Measurements from ENCODE around the gene ANO6. TPM values are rescaled to one million over a fixed set of nuclear protein-coding genes. Genes with fewer than 3 reads are reported as not detected.
A peak's percentile ranks its signal among the peaks of the same experiment; 100 is the strongest.
"Not testable (repeated sequence)": the region's sequence is repeated elsewhere in the genome, so short reads cannot be mapped to it uniquely, and the experiment has no call there.

Gene ANO6
- polyA plus RNA-seq, 4 donors, result 19.9 to 63.3 (median 29.8) TPM

GRCh38 chr12:45256721-45257120, 40.8 kb downstream of the ANO6 start:
- Histone ChIP-seq H3K36me3 (ENCODE audit: control insufficient read depth in 3 of 3, insufficient read depth in 2 of 3, low read depth in 1 of 3, low read length in 3 of 3) (peaks cover 0 to 2% (median 0%) of the 10 kb centered on the region in 3 donors), H3K9me3 (ENCODE audit: control insufficient read depth in 2 of 2, insufficient read depth in 1 of 2, low read depth in 1 of 2, low read length in 1 of 2) (no peaks in the 10 kb centered on the region), H3K4me3 (ENCODE audit: low read depth in 1 of 3, low read length in 3 of 3) (no peak overlapping the region), H3K27ac (ENCODE audit: low read depth in 1 of 3, low read length in 2 of 3) (no peak overlapping the region), H3K27me3 (ENCODE audit: control insufficient read depth in 3 of 3, insufficient read depth in 3 of 3, low read length in 3 of 3) (no peaks in the 10 kb centered on the region), H3K4me1 (ENCODE audit: control insufficient read depth in 3 of 3, insufficient read depth in 2 of 3, low read depth in 1 of 3, low read length in 2 of 3) (peaks cover 0 to 21% (median 13%) of the 10 kb centered on the region in 3 donors)
- no peak for DNase-seq
- FAIRE-seq, result no peak

DNA sequence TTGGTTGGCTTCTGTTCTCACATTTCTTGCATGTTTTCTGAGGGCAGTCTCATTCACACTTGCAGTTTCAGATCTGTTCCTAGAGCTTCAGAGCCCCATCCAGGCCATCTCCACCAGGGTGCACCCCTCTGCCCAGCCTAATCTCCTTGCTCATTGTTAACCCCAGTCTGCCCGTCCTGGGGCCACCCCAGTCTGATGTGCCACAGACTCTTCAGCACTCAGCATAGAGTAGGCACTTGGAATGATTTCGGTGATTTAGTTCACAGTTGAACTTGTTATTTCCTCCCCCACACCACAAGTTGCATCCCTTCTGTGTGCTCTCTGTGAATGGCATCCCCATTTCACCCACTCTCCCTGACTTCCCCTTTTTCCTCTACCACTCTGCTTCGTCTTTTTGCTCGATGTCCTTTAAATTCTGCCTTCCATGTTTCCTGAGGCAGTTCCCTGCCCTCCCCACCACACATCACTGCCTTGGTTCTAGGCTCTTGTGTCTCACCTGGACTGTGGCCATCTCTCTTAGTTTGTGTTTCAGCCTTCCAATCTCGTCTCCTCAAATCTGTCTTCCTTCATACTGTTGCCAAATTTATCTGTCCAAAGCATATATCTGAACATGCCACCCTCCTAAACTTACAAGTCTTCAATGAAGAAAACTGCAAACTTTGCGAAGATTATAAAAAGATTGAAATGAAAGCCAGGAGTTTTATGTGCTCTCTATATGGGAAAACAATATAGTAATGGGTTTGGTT, 41.5 kb downstream of the ANO6 start:
- H3K27me3 ChIP-seq (ENCODE audit: control insufficient read depth in 3 of 3, insufficient read depth in 3 of 3, low read length in 3 of 3), result no peaks in the 10 kb centered on the region
- peaks cover 0 to 21% (median 13%) of the 10 kb centered on the region in 3 donors for H3K4me1 ChIP-seq (ENCODE audit: control insufficient read depth in 3 of 3, insufficient read depth in 2 of 3, low read depth in 1 of 3, low read length in 2 of 3)
- FAIRE-seq (no peak), DNase-seq (no peak)
- no peaks in the 10 kb centered on the region for H3K9me3 ChIP-seq (ENCODE audit: control insufficient read depth in 2 of 2, insufficient read depth in 1 of 2, low read depth in 1 of 2, low read length in 1 of 2)
- H3K4me3 ChIP-seq (ENCODE audit: low read depth in 1 of 3, low read length in 3 of 3), result no peak overlapping the region
- no peak overlapping the region for H3K27ac ChIP-seq (ENCODE audit: low read depth in 1 of 3, low read length in 2 of 3)
- WGBS, 3 donors, result 76 to 94% (median 85%) methylated on average over 6 of the region's 6 CpGs
- peaks cover 0 to 2% (median 0%) of the 10 kb centered on the region in 3 donors for H3K36me3 ChIP-seq (ENCODE audit: control insufficient read depth in 3 of 3, insufficient read depth in 2 of 3, low read depth in 1 of 3, low read length in 3 of 3)

DNA sequence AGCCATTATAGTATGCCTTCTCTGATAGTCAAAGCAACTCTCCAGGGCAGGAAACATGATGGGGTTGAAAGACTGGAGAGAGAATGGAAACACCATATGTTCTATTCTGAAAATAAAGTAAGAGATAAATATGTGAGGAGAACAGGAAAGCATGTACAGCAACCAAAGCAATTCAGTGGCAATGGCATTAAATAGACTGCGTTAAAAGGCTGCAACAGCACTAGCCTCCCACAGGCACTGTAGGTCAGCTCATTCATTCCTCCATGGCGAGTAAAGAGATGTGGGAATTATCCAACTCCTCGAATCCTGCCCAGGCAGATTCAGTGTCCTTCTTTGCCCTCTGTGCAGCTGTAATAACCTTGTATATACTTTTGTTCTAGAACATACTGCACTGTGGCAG, 43.8 kb downstream of the ANO6 start:
- Histone ChIP-seq H3K36me3 (ENCODE audit: control insufficient read depth in 3 of 3, insufficient read depth in 2 of 3, low read depth in 1 of 3, low read length in 3 of 3) (peaks cover 0 to 2% (median 0%) of the 10 kb centered on the region in 3 donors), H3K4me1 (ENCODE audit: control insufficient read depth in 3 of 3, insufficient read depth in 2 of 3, low read depth in 1 of 3, low read length in 2 of 3) (peaks cover 5 to 33% (median 15%) of the 10 kb centered on the region in 3 donors), H3K9me3 (ENCODE audit: control insufficient read depth in 2 of 2, insufficient read depth in 1 of 2, low read depth in 1 of 2, low read length in 1 of 2) (no peaks in the 10 kb centered on the region), H3K27ac (ENCODE audit: low read depth in 1 of 3, low read length in 2 of 3) (peak overlapping the region; percentile 47 to 75 (median 71)), H3K4me3 (ENCODE audit: low read depth in 1 of 3, low read length in 3 of 3) (peak overlapping the region in 1 of 3 donors; percentile 12), H3K27me3 (ENCODE audit: control insufficient read depth in 3 of 3, insufficient read depth in 3 of 3, low read length in 3 of 3) (no peaks in the 10 kb centered on the region)
- FAIRE-seq, result no peak
- no peak for DNase-seq
- 38 to 60% (median 53%) methylated on average over 3 of the region's 3 CpGs for WGBS, 3 donors

DNA sequence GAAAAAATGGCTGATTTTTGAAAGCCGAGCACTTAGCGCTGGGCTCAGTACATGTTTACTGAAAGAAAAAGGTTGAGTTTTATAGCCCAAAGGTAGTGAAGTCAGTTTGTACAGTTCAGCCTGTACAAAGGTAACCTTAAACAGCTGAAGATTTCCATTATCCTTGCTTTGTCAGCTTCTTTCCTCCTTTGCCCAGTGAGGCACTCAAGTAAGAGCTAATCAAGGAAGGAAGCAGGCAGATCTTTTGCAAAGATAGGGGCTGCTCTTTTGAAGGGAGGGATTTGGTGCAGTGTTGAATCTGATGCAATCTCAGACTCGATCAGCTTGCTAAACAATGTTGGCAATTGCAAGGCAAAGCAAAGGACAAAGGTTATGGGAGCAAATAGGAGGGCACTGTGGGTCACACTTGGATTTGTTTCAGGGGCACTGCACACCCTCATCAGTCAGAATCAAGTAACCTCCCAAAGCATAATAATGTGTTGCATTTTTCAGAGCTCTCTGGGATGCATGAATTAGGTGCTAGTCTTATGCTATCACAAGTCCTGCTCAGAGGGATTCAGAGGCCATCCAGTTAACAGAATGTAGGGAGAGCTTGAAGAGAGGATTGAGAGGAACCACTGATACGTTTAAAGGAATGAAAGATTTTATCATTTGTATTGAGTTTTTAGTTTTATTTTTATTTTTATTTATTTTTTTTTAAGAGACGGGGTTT, 44.4 kb downstream of the ANO6 start:
- Histone ChIP-seq H3K27ac (ENCODE audit: low read depth in 1 of 3, low read length in 2 of 3) (peak overlapping the region; percentile 47 to 75 (median 71)), H3K27me3 (ENCODE audit: control insufficient read depth in 3 of 3, insufficient read depth in 3 of 3, low read length in 3 of 3) (no peaks in the 10 kb centered on the region), H3K4me1 (ENCODE audit: control insufficient read depth in 3 of 3, insufficient read depth in 2 of 3, low read depth in 1 of 3, low read length in 2 of 3) (peaks cover 5 to 33% (median 15%) of the 10 kb centered on the region in 3 donors), H3K9me3 (ENCODE audit: control insufficient read depth in 2 of 2, insufficient read depth in 1 of 2, low read depth in 1 of 2, low read length in 1 of 2) (no peaks in the 10 kb centered on the region), H3K36me3 (ENCODE audit: control insufficient read depth in 3 of 3, insufficient read depth in 2 of 3, low read depth in 1 of 3, low read length in 3 of 3) (peaks cover 0 to 2% (median 0%) of the 10 kb centered on the region in 3 donors), H3K4me3 (ENCODE audit: low read depth in 1 of 3, low read length in 3 of 3) (no peak overlapping the region)
- WGBS, 3 donors, result 32 to 60% (median 56%) methylated on average over 5 of the region's 5 CpGs
- DNase-seq, result peak; percentile 79 to 83
- FAIRE-seq, result no peak

DNA sequence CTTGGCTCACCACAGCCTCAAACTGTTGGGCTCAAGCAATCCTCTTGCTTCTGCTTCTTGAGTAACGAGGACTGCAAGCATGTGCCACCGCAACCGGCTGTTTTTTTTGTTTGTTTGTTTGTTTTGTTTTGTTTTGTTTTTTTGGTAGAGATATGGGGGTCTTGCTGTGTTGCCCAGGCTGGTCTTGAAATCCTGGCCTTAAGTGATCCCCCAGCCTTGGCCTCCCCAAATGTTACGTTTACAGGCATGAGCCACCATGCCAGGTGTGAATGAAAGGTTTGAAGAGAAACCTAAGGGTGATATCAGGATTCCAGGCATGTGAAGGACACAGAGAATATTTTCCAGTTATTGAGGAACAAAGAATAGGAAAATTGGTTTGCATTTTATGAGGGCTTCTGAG, 45.0 kb downstream of the ANO6 start:
- no peak overlapping the region for H3K4me3 ChIP-seq (ENCODE audit: low read depth in 1 of 3, low read length in 3 of 3)
- no peaks in the 10 kb centered on the region for H3K9me3 ChIP-seq (ENCODE audit: control insufficient read depth in 2 of 2, insufficient read depth in 1 of 2, low read depth in 1 of 2, low read length in 1 of 2)
- 95 to 97% (median 96%) methylated on average over 4 of the region's 4 CpGs for WGBS, 3 donors
- DNase-seq (no peak), FAIRE-seq (no peak)
- peaks cover 0 to 4% (median 0%) of the 10 kb centered on the region in 3 donors for H3K36me3 ChIP-seq (ENCODE audit: control insufficient read depth in 3 of 3, insufficient read depth in 2 of 3, low read depth in 1 of 3, low read length in 3 of 3)
- no peak overlapping the region for H3K27ac ChIP-seq (ENCODE audit: low read depth in 1 of 3, low read length in 2 of 3)
- H3K4me1 ChIP-seq (ENCODE audit: control insufficient read depth in 3 of 3, insufficient read depth in 2 of 3, low read depth in 1 of 3, low read length in 2 of 3), result peaks cover 5 to 33% (median 15%) of the 10 kb centered on the region in 3 donors
- H3K27me3 ChIP-seq (ENCODE audit: control insufficient read depth in 3 of 3, insufficient read depth in 3 of 3, low read length in 3 of 3), result no peaks in the 10 kb centered on the region

DNA sequence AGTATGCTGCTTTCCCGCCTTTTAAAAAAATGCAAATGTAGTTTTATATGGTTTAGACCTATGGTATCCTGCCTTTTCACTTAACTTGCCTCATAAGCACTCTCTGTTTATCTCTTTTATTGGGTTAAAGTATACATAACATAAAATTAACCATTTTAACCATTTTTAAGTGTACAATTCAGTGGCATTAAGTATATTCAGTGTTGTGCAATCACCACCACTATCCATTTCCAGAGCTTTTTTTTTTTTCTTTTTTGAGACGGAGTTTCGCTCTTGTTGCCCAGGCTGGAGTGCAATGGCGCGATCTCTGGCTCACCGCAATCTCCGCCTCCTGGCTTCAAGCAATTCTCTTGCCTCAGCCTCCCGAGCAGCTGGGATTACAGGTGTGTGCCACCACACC, 46.3 kb downstream of the ANO6 start:
- not testable (repeated sequence) for DNase-seq; FAIRE-seq; H3K27ac ChIP-seq (ENCODE audit: low read depth in 1 of 3, low read length in 2 of 3); H3K9me3 ChIP-seq (ENCODE audit: control insufficient read depth in 2 of 2, insufficient read depth in 1 of 2, low read depth in 1 of 2, low read length in 1 of 2); H3K4me3 ChIP-seq (ENCODE audit: low read depth in 1 of 3, low read length in 3 of 3); H3K27me3 ChIP-seq (ENCODE audit: control insufficient read depth in 3 of 3, insufficient read depth in 3 of 3, low read length in 3 of 3); H3K36me3 ChIP-seq (ENCODE audit: control insufficient read depth in 3 of 3, insufficient read depth in 2 of 3, low read depth in 1 of 3, low read length in 3 of 3)
- H3K4me1 ChIP-seq (ENCODE audit: control insufficient read depth in 3 of 3, insufficient read depth in 2 of 3, low read depth in 1 of 3, low read length in 2 of 3), result peaks cover 5 to 33% (median 15%) of the 10 kb centered on the region in 3 donors
- 97 to 99% (median 98%) methylated on average over 8 of the region's 8 CpGs for WGBS, 3 donors

DNA sequence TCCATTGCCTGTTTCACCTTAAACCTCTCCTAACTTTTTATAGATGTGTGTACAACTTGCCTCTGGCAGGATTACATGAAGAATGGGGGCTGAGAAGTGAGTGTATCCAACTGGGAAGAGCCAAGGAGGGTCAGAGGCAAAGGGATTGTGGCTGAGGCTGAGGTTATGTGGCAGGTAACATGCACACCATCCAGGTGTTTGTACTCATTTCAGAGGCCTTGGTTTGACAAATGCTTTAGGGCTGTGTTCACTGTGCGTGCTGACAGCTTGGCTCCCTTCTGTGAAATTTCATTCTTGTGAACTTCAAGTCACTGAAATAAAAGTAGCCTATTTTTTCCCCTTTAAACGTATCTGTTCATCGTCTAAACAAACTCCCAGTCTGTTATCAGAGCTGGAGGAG, 47.7 kb downstream of the ANO6 start:
- H3K27ac ChIP-seq (ENCODE audit: low read depth in 1 of 3, low read length in 2 of 3), result peak overlapping the region in 1 of 3 donors; percentile 39
- H3K27me3 ChIP-seq (ENCODE audit: control insufficient read depth in 3 of 3, insufficient read depth in 3 of 3, low read length in 3 of 3), result no peaks in the 10 kb centered on the region
- no peak overlapping the region for H3K4me3 ChIP-seq (ENCODE audit: low read depth in 1 of 3, low read length in 3 of 3)
- peaks cover 0 to 4% (median 0%) of the 10 kb centered on the region in 3 donors for H3K36me3 ChIP-seq (ENCODE audit: control insufficient read depth in 3 of 3, insufficient read depth in 2 of 3, low read depth in 1 of 3, low read length in 3 of 3)
- no peaks in the 10 kb centered on the region for H3K9me3 ChIP-seq (ENCODE audit: control insufficient read depth in 2 of 2, insufficient read depth in 1 of 2, low read depth in 1 of 2, low read length in 1 of 2)
- 26 to 68% (median 65%) methylated on average over 3 of the region's 3 CpGs for WGBS, 3 donors
- peaks cover 8 to 34% (median 11%) of the 10 kb centered on the region in 3 donors for H3K4me1 ChIP-seq (ENCODE audit: control insufficient read depth in 3 of 3, insufficient read depth in 2 of 3, low read depth in 1 of 3, low read length in 2 of 3)
- DNase-seq (peak; percentile 10 to 22), FAIRE-seq (no peak)

DNA sequence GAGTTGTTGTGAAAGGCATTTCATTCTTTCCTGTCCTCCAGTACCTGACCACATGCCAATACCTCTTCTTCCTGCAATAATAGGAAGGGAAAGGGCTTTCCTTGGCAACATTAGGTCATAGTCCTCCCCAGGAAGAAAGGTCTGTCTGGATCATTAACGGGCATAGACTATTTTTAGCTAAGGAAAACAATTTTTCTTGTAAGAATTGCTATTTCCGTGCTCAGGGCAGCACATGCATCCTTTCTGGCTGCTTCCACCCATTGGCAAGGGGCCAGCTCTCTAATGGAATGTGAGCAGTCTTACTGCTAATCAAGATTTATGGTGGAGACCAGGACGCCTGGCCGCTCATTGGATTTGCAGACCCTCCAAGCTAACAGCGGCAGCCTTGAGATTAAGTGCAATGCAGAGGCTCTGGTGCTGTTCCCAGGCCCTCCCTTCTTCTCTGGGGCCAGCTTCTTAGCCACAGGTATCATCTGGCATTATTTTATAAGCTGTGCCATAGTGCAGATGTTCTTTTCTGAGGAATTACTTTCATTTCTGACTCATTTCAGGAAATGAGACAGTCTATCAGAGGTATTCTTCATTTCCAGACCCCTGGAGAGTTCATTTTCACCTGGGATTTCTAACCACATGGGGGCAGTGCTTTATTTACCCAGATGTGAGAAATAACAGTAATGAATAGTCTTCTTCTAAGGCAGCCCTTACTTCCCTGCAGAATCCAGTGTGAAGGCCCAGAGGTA, 52.9 kb downstream of the ANO6 start:
- 9 to 21% (median 13%) methylated on average over 5 of the region's 5 CpGs for WGBS, 3 donors
- H3K9me3 ChIP-seq (ENCODE audit: control insufficient read depth in 2 of 2, insufficient read depth in 1 of 2, low read depth in 1 of 2, low read length in 1 of 2), result no peaks in the 10 kb centered on the region
- DNase-seq (peak; percentile 64 to 78), FAIRE-seq (no peak)
- H3K36me3 ChIP-seq (ENCODE audit: control insufficient read depth in 3 of 3, insufficient read depth in 2 of 3, low read depth in 1 of 3, low read length in 3 of 3), result peaks cover 0 to 3% (median 0%) of the 10 kb centered on the region in 3 donors
- H3K27me3 ChIP-seq (ENCODE audit: control insufficient read depth in 3 of 3, insufficient read depth in 3 of 3, low read length in 3 of 3), result no peaks in the 10 kb centered on the region
- H3K27ac ChIP-seq (ENCODE audit: low read depth in 1 of 3, low read length in 2 of 3), result peak overlapping the region in 2 of 3 donors; percentile 6 to 34
- H3K4me1 ChIP-seq (ENCODE audit: control insufficient read depth in 3 of 3, insufficient read depth in 2 of 3, low read depth in 1 of 3, low read length in 2 of 3), result peaks cover 2 to 30% (median 10%) of the 10 kb centered on the region in 3 donors
- H3K4me3 ChIP-seq (ENCODE audit: low read depth in 1 of 3, low read length in 3 of 3), result no peak overlapping the region
